IMR-90 (cell line): ENCODE results near the gene ZNF76. TPM values are rescaled to one million over a fixed set of nuclear protein-coding genes. Genes with fewer than 3 reads are reported as not detected.

Experiments
- ATAC-seq: fragments of 200-7000 bp; cut with Tn5 transposase; 2 replicates; pipeline ENCODE4 v1.9.1; 2020; ENCODE audit warnings: low read depth, mild to moderate bottlenecking, moderate library complexity
- BruUV-seq: library from RNA; stranded (reverse); fragments of 400-500 nt; replicated peaks from 2 replicates; lab custom pipeline; 2021; lab: Mats Ljungman, UMichigan
- CTCF ChIA-PET: fragments of 300-600 bp; formaldehyde crosslinking; extraction: SDS; loops from one replicate; lab custom pipeline; 2021; ENCODE audit warnings: antibody characterized with exemption; lab: Yijun Ruan, JAX
- POLR2A ChIA-PET: fragments of 300-600 bp; sonication (Branson Sonifier 250); formaldehyde crosslinking; loops from one replicate; lab custom pipeline; 2022; ENCODE audit warnings: antibody characterized with exemption; ENCODE audit not compliant: unreplicated experiment; lab: Charles Lee
- DNase-seq: peaks from one replicate; pipeline ENCODE4 v3.0.0; 2013
- H2AFZ ChIP-seq: replicated peaks from 2 replicates; pipeline ENCODE3; 2013; ENCODE audit warnings: low read length, mild to moderate bottlenecking; ENCODE audit not compliant: poor library complexity
- H2AK5ac ChIP-seq: 2 replicates; pipeline ENCODE4 v1.6.1; 2013; ENCODE audit warnings: low read depth, low read length, inconsistent platforms
- H2AK9ac ChIP-seq: replicated peaks from 2 replicates; pipeline ENCODE3; 2013; ENCODE audit warnings: mild to moderate bottlenecking, low read depth, low read length, moderate library complexity; ENCODE audit not compliant: poor library complexity
- H2BK120ac ChIP-seq: 2 replicates; pipeline ENCODE4 v1.6.1; 2013; ENCODE audit warnings: low read depth, low read length, inconsistent platforms
- H2BK15ac ChIP-seq: 3 replicates; pipeline ENCODE4 v1.6.1; 2013; ENCODE audit warnings: low read depth, low read length, inconsistent platforms
- H2BK20ac ChIP-seq: 2 replicates; pipeline ENCODE4 v1.6.1; 2013; ENCODE audit warnings: low read depth, mild to moderate bottlenecking, inconsistent platforms, low read length, moderate library complexity
- H2BK5ac ChIP-seq: 2 replicates; pipeline ENCODE4 v1.6.1; 2013; ENCODE audit warnings: mild to moderate bottlenecking, low read depth, low read length, inconsistent platforms; ENCODE audit not compliant: poor library complexity, severe bottlenecking
- H3K14ac ChIP-seq: replicated peaks from 2 replicates; pipeline ENCODE4 v1.6.1; 2013; ENCODE audit warnings: low read depth, low read length, inconsistent platforms
- H3K18ac ChIP-seq: 2 replicates; pipeline ENCODE4 v1.6.1; 2013; ENCODE audit warnings: low read depth, low read length, control low read depth
- H3K23ac ChIP-seq: 2 replicates; pipeline ENCODE4 v1.6.1; 2013; ENCODE audit warnings: low read depth, low read length, inconsistent platforms
- H3K27ac ChIP-seq: 2 replicates; pipeline ENCODE4 v1.5.1; 2013; ENCODE audit warnings: mild to moderate bottlenecking, control low read depth, low read length; ENCODE audit not compliant: insufficient read depth
- H3K27me3 ChIP-seq: 2 replicates; pipeline ENCODE4 v1.6.1; 2013; ENCODE audit warnings: low read length; ENCODE audit not compliant: control insufficient read depth, insufficient read depth
- H3K36me3 ChIP-seq: 2 replicates; pipeline ENCODE4 v1.6.1; 2013; ENCODE audit warnings: low read length, mixed read lengths; ENCODE audit not compliant: control insufficient read depth, insufficient read depth
- H3K4ac ChIP-seq: 2 replicates; pipeline ENCODE4 v1.6.1; 2013; ENCODE audit warnings: low read depth, low read length, inconsistent platforms
- H3K4me1 ChIP-seq: 2 replicates; pipeline ENCODE4 v1.6.1; 2013; ENCODE audit warnings: low read length, mixed read lengths; ENCODE audit not compliant: control insufficient read depth, insufficient read depth
- H3K4me2 ChIP-seq: 2 replicates; pipeline ENCODE4 v1.6.1; 2013; ENCODE audit warnings: low read depth, mild to moderate bottlenecking, control low read depth, low read length, moderate library complexity
- H3K4me3 ChIP-seq: 2 replicates; pipeline ENCODE4 v1.5.1; 2013; ENCODE audit warnings: low read depth, mild to moderate bottlenecking, control low read depth, low read length, moderate library complexity; ENCODE audit not compliant: insufficient read depth
- H3K56ac ChIP-seq: 2 replicates; pipeline ENCODE4 v1.6.1; 2013; ENCODE audit warnings: low read length, inconsistent platforms; ENCODE audit not compliant: insufficient read depth; ENCODE audit errors: extremely low read depth
- H3K79me1 ChIP-seq, 2 experiments: 2 replicates each; pipeline ENCODE4 v1.6.1; 2013; ENCODE audit warnings: low read length in 2 of 2, inconsistent platforms in 1 of 2, low read depth in 1 of 2
- H3K9ac ChIP-seq: 2 replicates; pipeline ENCODE4 v1.6.1; 2013; ENCODE audit warnings: low read depth, low read length, control low read depth
- H3K9me1 ChIP-seq: 2 replicates; pipeline ENCODE4 v1.6.1; 2013; ENCODE audit warnings: low read length, inconsistent platforms; ENCODE audit not compliant: insufficient read depth
- H3K9me3 ChIP-seq: 2 replicates; pipeline ENCODE4 v1.6.1; 2013; ENCODE audit warnings: low read length; ENCODE audit not compliant: control insufficient read depth, insufficient read depth
- H4K20me1 ChIP-seq: 2 replicates; pipeline ENCODE4 v1.6.1; 2013; ENCODE audit warnings: low read length, inconsistent platforms; ENCODE audit not compliant: insufficient read depth
- H4K5ac ChIP-seq: 2 replicates; pipeline ENCODE4 v1.6.1; 2013; ENCODE audit warnings: mild to moderate bottlenecking, low read depth, low read length, control low read depth
- H4K8ac ChIP-seq, 2 experiments: 2 replicates each; pipeline ENCODE4 v1.6.1; 2013; ENCODE audit warnings: low read depth in 2 of 2, low read length in 2 of 2, control low read depth in 1 of 2, inconsistent platforms in 1 of 2
- H4K91ac ChIP-seq: 2 replicates; pipeline ENCODE4 v1.6.1; 2013; ENCODE audit warnings: low read depth, low read length, inconsistent platforms; ENCODE audit not compliant: insufficient read depth
- POLR2A ChIP-seq: IDR thresholded peaks from 2 replicates; pipeline ENCODE4 v1.6.1; 2012; ENCODE audit warnings: mild to moderate bottlenecking, low read depth, low read length
- WGBS, 2 experiments: methylation state at CpG; one replicate each; pipeline versions ENCODE4 v1.1.5 to v1.1.7; 2013; ENCODE audit warnings: missing lambda C conversion rate in 2 of 2; ENCODE audit not compliant: insufficient read length in 1 of 2; ENCODE audit errors: extremely low coverage in 2 of 2; 5-methylcytosine and 5-hydroxymethylcytosine counted together
- dilution Hi-C: fragments of 300-500 bp; cut with HindIII; formaldehyde crosslinking; loops from one replicate; pipeline ENCODE4 v1.14.3; 2018; ENCODE audit warnings: low sequenced_read_pairs; ENCODE audit not compliant: unreplicated experiment
- in situ Hi-C: fragments of 300-500 bp; cut with MboI; formaldehyde crosslinking; loops from 3 replicates; pipeline ENCODE4 v1.14.3; 2019; ENCODE audit warnings: low sequenced_read_pairs, inconsistent platforms, mixed read lengths
- intact Hi-C: fragments of 100-400 bp; cut with micrococcal nuclease; formaldehyde crosslinking; loops from 2 replicates; pipeline ENCODE4 v1.10.0; 2022
- polyA plus RNA-seq, 3 experiments: library from polyadenylated mRNA; depleted of rRNA; stranded (reverse); fragments of >200 nt; gene quantifications; 2 replicates each; pipeline ENCODE4 v1.2.3, GENCODE V29; 2012; ENCODE audit warnings: low replicate concordance in 1 of 3
- total RNA-seq: library from RNA; depleted of rRNA; stranded (reverse); fragments of >200 nt; gene quantifications from 2 replicates; pipeline ENCODE4 v1.2.3, GENCODE V29; 2012

The ZNF76 gene
- total and polyA plus RNA-seq, 2 of the 4 experiments (the other 2 are of a cell fraction), result 19.9 to 21.1 TPM

GRCh38 chr6:35218456-35218855 lies 41.1 kb upstream of the ZNF76 start:
- Histone ChIP-seq H2BK120ac (no peak overlapping the region), H4K91ac (no peak overlapping the region), H3K9me1 (peaks cover 22% of the 10 kb centered on the region; the same call in 1 of the 2 replicates), H3K36me3 (no peaks in the 10 kb centered on the region), H3K79me1 (peaks cover 5 to 25% of the 10 kb centered on the region in 2 experiments; a peak in 2 of 4 replicates), H3K9me3 (no peaks in the 10 kb centered on the region), H3K4me3 (no peak overlapping the region), H3K9ac (no peak overlapping the region), H2BK5ac (no peak overlapping the region), H4K8ac (0 out of 4 replicates have a peak overlapping the region, but pooled peaks of 1 of the 2 experiments have one; percentile 22), H3K4ac (no peak overlapping the region; the same call in 1 of the 2 replicates), H2BK15ac (no peak overlapping the region), H3K4me1 (peaks cover 31% of the 10 kb centered on the region), H3K56ac (no peak overlapping the region), H3K27me3 (no peaks in the 10 kb centered on the region), H4K20me1 (peaks cover 18% of the 10 kb centered on the region), H4K5ac (no peak overlapping the region), H3K18ac (no peak overlapping the region), H2AK9ac (peak overlapping the region; percentile 31), H3K27ac (no peak overlapping the region), H3K14ac (no peak overlapping the region; the same call in none of the 2 replicates), H2BK20ac (no peak overlapping the region), H2AFZ (no peak overlapping the region), H3K23ac (0 out of 2 replicates have a peak overlapping the region, but pooled peaks have one; percentile 67), H2AK5ac (peak overlapping the region; percentile 33; the same call in 1 of the 2 replicates), H3K4me2 (no peak overlapping the region; the same call in 1 of the 2 replicates)
- DNase-seq (no peak), ATAC-seq (no peak)
- POLR2A ChIA-PET, result no interaction called here
- CTCF ChIA-PET, result interaction anchor here (1.1 kb wide), 1 partner anchor 14 kb away, joined by 4 read pairs; no protein-coding TSS in a partner anchor
- dilution Hi-C loops, result no loop called here
- no TSS peak for BruUV-seq
- whole genome bisulfite sequencing, 2 experiments, result no CpG with 5 or more reads among the region's 4 CpGs
- intact Hi-C loops, result no loop called here
- in situ Hi-C loops, result no loop called here
- TF ChIP-seq POLR2A, result no peak
